Stomach smooth muscle (tissue), 2 donors: ENCODE measurements around the gene RETN.

Experiments
- H3K27ac ChIP-seq: one replicate; pipeline ENCODE4 v1.7.0; 2013; ENCODE audit warnings: mild to moderate bottlenecking, low read length, inconsistent platforms
- H3K27me3 ChIP-seq, 2 donors: one replicate each; pipeline ENCODE4 v1.7.0; 2013; ENCODE audit warnings: low read length in 2 of 2; ENCODE audit not compliant: insufficient read depth in 2 of 2, control insufficient read depth in 1 of 2
- H3K36me3 ChIP-seq, 2 donors: one replicate each; pipeline ENCODE4 v1.7.0; 2013; ENCODE audit warnings: low read length in 2 of 2; ENCODE audit not compliant: control insufficient read depth in 2 of 2, insufficient read depth in 2 of 2
- H3K4me1 ChIP-seq: one replicate; pipeline ENCODE4 v1.7.0; 2013; ENCODE audit warnings: low read length; ENCODE audit not compliant: control insufficient read depth, insufficient read depth
- H3K4me3 ChIP-seq, 2 donors: one replicate each; pipeline ENCODE4 v1.7.0; 2013; ENCODE audit warnings: low read length in 2 of 2
- H3K9ac ChIP-seq, 2 donors: one replicate each; pipeline ENCODE4 v1.7.0; 2013; ENCODE audit warnings: low read length in 2 of 2, mild to moderate bottlenecking in 1 of 2
- H3K9me3 ChIP-seq, 2 donors: one replicate each; pipeline ENCODE4 v1.7.0; 2013; ENCODE audit warnings: low read length in 2 of 2; ENCODE audit not compliant: control insufficient read depth in 2 of 2
- donor health status: healthy.
- donor health status: Pancreatic carcinoma.

RETN gene

GRCh38 chr19:7678971-7679751 lies 10.3 kb downstream of the RETN start:
- H3K9ac ChIP-seq = no peak overlapping the region
- H3K27ac ChIP-seq = no peak overlapping the region
- H3K4me3 ChIP-seq = no peak overlapping the region
- no peaks in the 10 kb centered on the region for H3K9me3 ChIP-seq
- H3K4me1 ChIP-seq = peaks cover 13% of the 10 kb centered on the region
- peaks cover 20 to 24% of the 10 kb centered on the region in 2 donors for H3K27me3 ChIP-seq
- H3K36me3 ChIP-seq = peaks cover 3 to 12% of the 10 kb centered on the region in 2 donors

GRCh38 chr19:7679771-7680605 lies 11.1 kb downstream of the RETN start:
- H3K4me1 ChIP-seq = peaks cover 13% of the 10 kb centered on the region
- H3K27ac ChIP-seq = no peak overlapping the region
- no peaks in the 10 kb centered on the region for H3K9me3 ChIP-seq
- peak overlapping the region; percentile 42 to 94 for H3K9ac ChIP-seq
- H3K36me3 ChIP-seq = peaks cover 3 to 12% of the 10 kb centered on the region in 2 donors
- peak overlapping the region; percentile 82 to 98 for H3K4me3 ChIP-seq
- H3K27me3 ChIP-seq = peaks cover 20 to 24% of the 10 kb centered on the region in 2 donors

GRCh38 chr19:7680606-7681339 lies 11.9 kb downstream of the RETN start, which contains the start of gene TRAPPC5:
TRAPPC5 (plus strand) TSS chr19:7680833; CDS start chr19:7682254, 1,421 bp downstream.
- peaks cover 3 to 12% of the 10 kb centered on the region in 2 donors for H3K36me3 ChIP-seq
- H3K9ac ChIP-seq = peak within 1 kb of the TSS; percentile 84 to 94
- no peaks in the 10 kb centered on the region for H3K9me3 ChIP-seq
- peaks cover 20 to 24% of the 10 kb centered on the region in 2 donors for H3K27me3 ChIP-seq
- peaks cover 13% of the 10 kb centered on the region for H3K4me1 ChIP-seq
- H3K27ac ChIP-seq = peak within 1 kb of the TSS; percentile 53
- peak within 1 kb of the TSS; percentile 82 to 98 for H3K4me3 ChIP-seq

- peaks cover 3 to 12% of the 10 kb centered on the region in 2 donors for H3K36me3 ChIP-seq
- H3K9ac ChIP-seq = peak overlapping the region; percentile 84 to 94
- peaks cover 18 to 22% of the 10 kb centered on the region in 2 donors for H3K27me3 ChIP-seq
- H3K27ac ChIP-seq = peak overlapping the region; percentile 53
- H3K4me1 ChIP-seq = peaks cover 13% of the 10 kb centered on the region
- H3K4me3 ChIP-seq = peak overlapping the region; percentile 82 to 98
- H3K9me3 ChIP-seq = no peaks in the 10 kb centered on the region
These were observed 12.7 kb downstream of the RETN start for GRCh38 chr19:7681340-7682174.

GRCh38 chr19:7682175-7682855 lies 13.5 kb downstream of the RETN start:
- Histone ChIP-seq H3K36me3 (peaks cover 3 to 12% of the 10 kb centered on the region in 2 donors), H3K9me3 (no peaks in the 10 kb centered on the region), H3K4me1 (peaks cover 13% of the 10 kb centered on the region), H3K27ac (no peak overlapping the region), H3K27me3 (peaks cover 14 to 18% of the 10 kb centered on the region in 2 donors), H3K9ac (peak overlapping the region in 1 of 2 donors; percentile 94), H3K4me3 (peak overlapping the region; percentile 82 to 98)

GRCh38 chr19:7685546-7686445 lies 16.9 kb downstream of the RETN start:
- no peak overlapping the region for H3K9ac ChIP-seq
- H3K4me3 ChIP-seq = no peak overlapping the region
- no peaks in the 10 kb centered on the region for H3K9me3 ChIP-seq
- H3K4me1 ChIP-seq = peaks cover 9% of the 10 kb centered on the region
- peaks cover 3 to 12% of the 10 kb centered on the region in 2 donors for H3K36me3 ChIP-seq
- H3K27ac ChIP-seq = no peak overlapping the region
- H3K27me3 ChIP-seq = peaks cover 4 to 11% of the 10 kb centered on the region in 2 donors

GRCh38 chr19:7687177-7687576 lies 18.3 kb downstream of the RETN start:
- Histone ChIP-seq H3K9ac (no peak overlapping the region), H3K27ac (no peak overlapping the region), H3K36me3 (peaks cover 3 to 12% of the 10 kb centered on the region in 2 donors), H3K9me3 (no peaks in the 10 kb centered on the region), H3K4me1 (peaks cover 2% of the 10 kb centered on the region), H3K27me3 (peaks cover 11 to 12% of the 10 kb centered on the region in 2 donors), H3K4me3 (no peak overlapping the region)

GRCh38 chr19:7689165-7689564 lies 20.3 kb downstream of the RETN start:
- no peak overlapping the region for H3K27ac ChIP-seq
- no peaks in the 10 kb centered on the region for H3K9me3 ChIP-seq
- no peaks in the 10 kb centered on the region for H3K4me1 ChIP-seq
- no peaks in the 10 kb centered on the region for H3K36me3 ChIP-seq
- H3K4me3 ChIP-seq = no peak overlapping the region
- no peak overlapping the region for H3K9ac ChIP-seq
- H3K27me3 ChIP-seq = peaks cover 12 to 19% of the 10 kb centered on the region in 2 donors
